HepG2 (cell line): ENCODE results near the gene KREMEN1. TPM values are rescaled to one million over a fixed set of nuclear protein-coding genes. Genes with fewer than 3 reads are reported as not detected.

Experiments
- ATAC-seq: fragments of 200-7000 bp; cut with Tn5 transposase; 3 replicates; pipeline ENCODE4 v1.9.1; 2020; ENCODE audit warnings: mild to moderate bottlenecking, moderate library complexity
- BruUV-seq: library from RNA; stranded (reverse); fragments of 400-500 nt; replicated peaks from 2 replicates; lab custom pipeline; 2021; lab: Mats Ljungman, UMichigan
- CTCF ChIA-PET: fragments of 300-600 bp; formaldehyde crosslinking; extraction: SDS; loops from one replicate; lab custom pipeline; 2021; ENCODE audit warnings: low total read pairs, inconsistent platforms, low intra/inter-chr PET ratio; lab: Yijun Ruan, JAX
- POLR2A ChIA-PET: fragments of 350-600 bp; sonication (Branson Sonifier 250); formaldehyde crosslinking; loops from one replicate; lab custom pipeline; 2020; ENCODE audit warnings: antibody characterized with exemption, inconsistent platforms; lab: Yijun Ruan, JAX
- DNase-seq: peaks from one replicate; pipeline ENCODE4 v3.0.0-alpha.2; 2015; ENCODE audit warnings: low spot score
- FAIRE-seq: peaks from 3 replicates; lab custom pipeline; 2011; peaks lifted over from hg19 to GRCh38; lab: Jason Lieb, UNC
- H2AFZ ChIP-seq: one replicate; pipeline ENCODE4 v1.6.1; 2011; ENCODE audit warnings: low read length, inconsistent platforms
- H3K27ac ChIP-seq: fragments of 300-600 bp; 3 replicates; pipeline ENCODE4 v1.8.0; 2011; ENCODE audit warnings: mixed run types, mild to moderate bottlenecking, mixed read lengths, low read length, inconsistent platforms; ENCODE audit not compliant: insufficient read depth; ENCODE audit errors: extremely low read length
- H3K27me3 ChIP-seq, 2 experiments: fragments of 200-600 bp in 1 of 2; 2 replicates in 1 of 2; 3 replicates in 1 of 2; pipeline versions ENCODE4 v1.6.0 to v1.8.0; 2011; ENCODE audit warnings: low read length in 2 of 2, mild to moderate bottlenecking in 2 of 2, moderate library complexity in 2 of 2, inconsistent platforms in 1 of 2; ENCODE audit not compliant: insufficient read depth in 2 of 2, control insufficient read depth in 1 of 2
- H3K36me3 ChIP-seq, 2 experiments: fragments of 200-600 bp in 1 of 2; replicated peaks in 1 of 2; 2 replicates in 1 of 2; 3 replicates in 1 of 2; pipeline versions ENCODE4 v1.5.1 to v1.8.0; 2011; ENCODE audit warnings: low read length in 2 of 2, inconsistent platforms in 1 of 2; ENCODE audit not compliant: insufficient read depth in 2 of 2, control insufficient read depth in 1 of 2
- H3K4me1 ChIP-seq: 2 replicates; pipeline ENCODE4 v1.5.1; 2012; ENCODE audit warnings: low read length, inconsistent platforms; ENCODE audit not compliant: insufficient read depth
- H3K4me2 ChIP-seq: 2 replicates; pipeline ENCODE4 v1.6.0; 2011; ENCODE audit warnings: low read depth, low read length, inconsistent platforms
- H3K4me3 ChIP-seq, 3 experiments: fragments of 200-600 bp in 1 of 3; sonication (generic), shearing (Covaris generic) in 1 of 3; replicated peaks in 1 of 3; 2 replicates each; pipeline ENCODE4 v1.5.1; 2011 to 2016; ENCODE audit warnings: low read length in 3 of 3, inconsistent platforms in 2 of 3, low read depth in 2 of 3, mild to moderate bottlenecking in 2 of 3, control low read depth in 1 of 3, mixed read lengths in 1 of 3; ENCODE audit not compliant: insufficient read depth in 1 of 3
- H3K79me2 ChIP-seq: one replicate; pipeline ENCODE4 v1.6.1; 2011; ENCODE audit warnings: low read length, inconsistent platforms; ENCODE audit not compliant: insufficient read depth
- H3K9ac ChIP-seq: 2 replicates; pipeline ENCODE4 v1.6.0; 2011; ENCODE audit warnings: mild to moderate bottlenecking, low read depth, low read length, inconsistent platforms; ENCODE audit not compliant: insufficient read depth
- H3K9me3 ChIP-seq: 2 replicates; pipeline ENCODE4 v1.5.1; 2012; ENCODE audit warnings: mild to moderate bottlenecking, low read length
- H4K20me1 ChIP-seq: 2 replicates; pipeline ENCODE4 v1.6.0; 2011; ENCODE audit warnings: inconsistent platforms, mild to moderate bottlenecking, low read length, moderate library complexity; ENCODE audit not compliant: insufficient read depth
- CENPX ChIP-seq: sonication (generic); formaldehyde crosslinking; IDR thresholded peaks from 2 replicates; pipeline ENCODE4 v1.9.0; 2021; ENCODE audit warnings: mild to moderate bottlenecking, missing genetic modification reagents, moderate library complexity
- ETS1 ChIP-seq: sonication (generic); formaldehyde crosslinking; IDR thresholded peaks from 2 replicates; pipeline ENCODE4 v1.4.0; 2020; ENCODE audit warnings: missing genetic modification reagents
- HNF4G ChIP-seq, 2 experiments: sonication (generic) in 1 of 2; formaldehyde crosslinking in 1 of 2; IDR thresholded peaks; 2 replicates each; pipeline versions ENCODE4 v1.4.0 to v1.6.1; 2011 to 2020; ENCODE audit warnings: borderline replicate concordance in 2 of 2, low read depth in 2 of 2, mild to moderate bottlenecking in 2 of 2, low read length in 1 of 2, missing genetic modification reagents in 1 of 2, moderate library complexity in 1 of 2
- JUNB ChIP-seq: sonication (generic); formaldehyde crosslinking; IDR thresholded peaks from 2 replicates; pipeline ENCODE4 v1.8.0; 2022; ENCODE audit warnings: missing genetic modification reagents, mild to moderate bottlenecking, borderline replicate concordance
- JUND ChIP-seq: sonication (generic); formaldehyde crosslinking; IDR thresholded peaks from 2 replicates; pipeline ENCODE4 v1.8.0; 2022; ENCODE audit warnings: mild to moderate bottlenecking, missing genetic modification reagents
- RBM22 ChIP-seq: fragments of 200-400 bp; formaldehyde crosslinking; optimal IDR thresholded peaks from 2 replicates; pipeline ENCODE3; 2017; ENCODE audit warnings: mild to moderate bottlenecking, low read length, moderate library complexity
- SCMH1 ChIP-seq: sonication (generic); formaldehyde crosslinking; IDR thresholded peaks from 2 replicates; pipeline ENCODE4 v1.9.0; 2021; ENCODE audit warnings: missing genetic modification reagents, mild to moderate bottlenecking, borderline replicate concordance
- SMAD1 ChIP-seq: sonication (generic); formaldehyde crosslinking; IDR thresholded peaks from 2 replicates; pipeline ENCODE4 v1.4.0; 2020; ENCODE audit warnings: missing genetic modification reagents, low read depth, mild to moderate bottlenecking, borderline replicate concordance
- TFAP4 ChIP-seq: sonication (generic); IDR thresholded peaks from 2 replicates; pipeline ENCODE4 v1.6.1; 2016; ENCODE audit warnings: low read depth, borderline replicate concordance
- ZFP36 ChIP-seq: fragments of 150-350 bp; IDR thresholded peaks from 2 replicates; pipeline ENCODE4 v1.6.1; 2018; ENCODE audit warnings: borderline replicate concordance, low read length, low read depth; ENCODE audit not compliant: partially characterized antibody
- ZKSCAN8 ChIP-seq: IDR thresholded peaks from 2 replicates; pipeline ENCODE4 v1.6.1; 2016; ENCODE audit warnings: borderline replicate concordance, missing genetic modification reagents, missing compliant biosample characterization
- ZNF234 ChIP-seq: sonication (generic); formaldehyde crosslinking; conservative IDR thresholded peaks from 2 replicates; pipeline ENCODE4 v1.5.1; 2020; ENCODE audit warnings: mild to moderate bottlenecking, missing genetic modification reagents
- ZNF264 ChIP-seq: sonication (generic); formaldehyde crosslinking; IDR thresholded peaks from 2 replicates; pipeline ENCODE4 v1.4.0; 2020; ENCODE audit warnings: missing genetic modification reagents
- ZNF30 ChIP-seq: sonication (generic); formaldehyde crosslinking; IDR thresholded peaks from 2 replicates; pipeline ENCODE4 v1.5.0; 2020; ENCODE audit warnings: mild to moderate bottlenecking, missing genetic modification reagents
- ZNF430 ChIP-seq: sonication (generic); formaldehyde crosslinking; IDR thresholded peaks from 2 replicates; pipeline ENCODE4 v1.9.0; 2021; ENCODE audit warnings: mild to moderate bottlenecking, missing genetic modification reagents
- ZNF552 ChIP-seq: sonication (generic); formaldehyde crosslinking; IDR thresholded peaks from 2 replicates; pipeline ENCODE4 v1.9.0; 2022; ENCODE audit warnings: missing genetic modification reagents, mild to moderate bottlenecking, borderline replicate concordance
- ZNF749 ChIP-seq: sonication (generic); formaldehyde crosslinking; IDR thresholded peaks from 2 replicates; pipeline ENCODE4 v1.8.0; 2022; ENCODE audit warnings: mild to moderate bottlenecking, missing genetic modification reagents, moderate library complexity, borderline replicate concordance
- WGBS: methylation state at CpG from one replicate; pipeline ENCODE4 v1.1.6; 2017; ENCODE audit warnings: low lambda C conversion rate; 5-methylcytosine and 5-hydroxymethylcytosine counted together
- in situ Hi-C: cut with HindIII; loops from 2 replicates; pipeline ENCODE4 v1.10.0; 2017; ENCODE audit warnings: low pct_unique_long_range_greater_than_20kb; ENCODE audit not compliant: extremely low pct_ligation_motif_present
- intact Hi-C: fragments of 100-400 bp; cut with micrococcal nuclease; formaldehyde crosslinking; loops from one replicate; pipeline ENCODE4 v1.10.0; 2022; ENCODE audit not compliant: unreplicated experiment
- polyA plus RNA-seq, 8 experiments: library from polyadenylated mRNA; depleted of rRNA in 3 of 8; stranded (reverse) in 7 of 8; unstranded in 1 of 8; fragments of >200 nt; fragmentation: Illumina TruSeq in 4 of 8; extraction: Trizol in 4 of 8; gene quantifications; 2 replicates each; pipeline versions ENCODE4 v1.2.1 to v1.2.3, GENCODE V29; 2011 to 2016; ENCODE audit warnings: low read depth in 4 of 8, missing spikeins in 1 of 8, mixed read lengths in 1 of 8; ENCODE audit not compliant: insufficient read depth in 1 of 8
- total RNA-seq, 5 experiments: library from RNA; depleted of rRNA; stranded (reverse); fragments of >200 nt; fragmentation: Illumina TruSeq; extraction: Trizol; gene quantifications; 2 replicates each; pipeline ENCODE4 v1.2.3, GENCODE V29; 2016; ENCODE audit warnings: low read depth in 1 of 5
- TF ChIP-seq, protein P1 (sequence below): sonication (generic); formaldehyde crosslinking; IDR thresholded peaks from 2 replicates; pipeline ENCODE4 v1.4.0; 2020; ENCODE audit warnings: missing genetic modification reagents, borderline replicate concordance
- TF ChIP-seq, protein P2 (sequence below): sonication (generic); formaldehyde crosslinking; IDR thresholded peaks from 2 replicates; pipeline ENCODE4 v1.5.1; 2020; ENCODE audit warnings: mild to moderate bottlenecking, missing genetic modification reagents, borderline replicate concordance

KREMEN1 gene
- total and polyA plus RNA-seq, 2 of the 13 experiments (the other 11 are each of a cell fraction or from before 2014, with no cell fraction given) = 9.8 to 13.8 TPM

- CTCF ChIA-PET = no interaction called here
- no peaks in the 10 kb centered on the region for H3K9me3 ChIP-seq
- H2AFZ ChIP-seq = no peak overlapping the region
- in situ Hi-C loops (no loop called here), intact Hi-C loops (no loop called here)
- ATAC-seq = no peak
- H3K9ac ChIP-seq = no peak overlapping the region
- H3K27ac ChIP-seq = no peak overlapping the region
- H3K79me2 ChIP-seq = no peaks in the 10 kb centered on the region
- no peak overlapping the region for H3K4me2 ChIP-seq
- H3K27me3 ChIP-seq = no peaks in the 10 kb centered on the region
- no TSS peak for BruUV-seq
- no peak overlapping the region for H3K4me3 ChIP-seq
- H3K36me3 ChIP-seq = peaks cover 0 to 1% of the 10 kb centered on the region in 2 experiments; a peak in 2 of 5 replicates
- 95% methylated on average over 7 of the region's 9 CpGs for WGBS
- DNase-seq = no peak
- POLR2A ChIA-PET = no interaction called here
- peaks cover 32% of the 10 kb centered on the region for H3K4me1 ChIP-seq
- no peak for FAIRE-seq
- no peaks in the 10 kb centered on the region for H4K20me1 ChIP-seq
- no peak for TF ChIP-seq JUNB (CRISPR knock-in tag)
- TF ChIP-seq, protein P1, sequence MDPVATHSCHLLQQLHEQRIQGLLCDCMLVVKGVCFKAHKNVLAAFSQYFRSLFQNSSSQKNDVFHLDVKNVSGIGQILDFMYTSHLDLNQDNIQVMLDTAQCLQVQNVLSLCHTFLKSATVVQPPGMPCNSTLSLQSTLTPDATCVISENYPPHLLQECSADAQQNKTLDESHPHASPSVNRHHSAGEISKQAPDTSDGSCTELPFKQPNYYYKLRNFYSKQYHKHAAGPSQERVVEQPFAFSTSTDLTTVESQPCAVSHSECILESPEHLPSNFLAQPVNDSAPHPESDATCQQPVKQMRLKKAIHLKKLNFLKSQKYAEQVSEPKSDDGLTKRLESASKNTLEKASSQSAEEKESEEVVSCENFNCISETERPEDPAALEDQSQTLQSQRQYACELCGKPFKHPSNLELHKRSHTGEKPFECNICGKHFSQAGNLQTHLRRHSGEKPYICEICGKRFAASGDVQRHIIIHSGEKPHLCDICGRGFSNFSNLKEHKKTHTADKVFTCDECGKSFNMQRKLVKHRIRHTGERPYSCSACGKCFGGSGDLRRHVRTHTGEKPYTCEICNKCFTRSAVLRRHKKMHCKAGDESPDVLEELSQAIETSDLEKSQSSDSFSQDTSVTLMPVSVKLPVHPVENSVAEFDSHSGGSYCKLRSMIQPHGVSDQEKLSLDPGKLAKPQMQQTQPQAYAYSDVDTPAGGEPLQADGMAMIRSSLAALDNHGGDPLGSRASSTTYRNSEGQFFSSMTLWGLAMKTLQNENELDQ (CRISPR knock-in tag) = no peak
- TF ChIP-seq, protein P2, sequence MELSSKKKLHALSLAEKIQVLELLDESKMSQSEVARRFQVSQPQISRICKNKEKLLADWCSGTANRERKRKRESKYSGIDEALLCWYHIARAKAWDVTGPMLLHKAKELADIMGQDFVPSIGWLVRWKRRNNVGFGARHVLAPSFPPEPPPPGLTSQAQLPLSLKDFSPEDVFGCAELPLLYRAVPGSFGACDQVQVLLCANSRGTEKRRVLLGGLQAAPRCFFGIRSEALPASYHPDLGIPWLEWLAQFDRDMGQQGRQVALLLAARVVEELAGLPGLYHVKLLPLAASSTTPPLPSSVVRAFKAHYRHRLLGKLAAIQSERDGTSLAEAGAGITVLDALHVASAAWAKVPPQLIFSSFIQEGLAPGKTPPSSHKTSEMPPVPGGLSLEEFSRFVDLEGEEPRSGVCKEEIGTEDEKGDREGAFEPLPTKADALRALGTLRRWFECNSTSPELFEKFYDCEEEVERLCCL (CRISPR knock-in tag) = no peak
- TF ChIP-seq TFAP4 = no peak
- TF ChIP-seq ZNF430 (CRISPR knock-in tag) = no peak
- TF ChIP-seq CENPX (CRISPR knock-in tag) = no peak
- TF ChIP-seq ZNF30 (CRISPR knock-in tag) = no peak
- no peak for TF ChIP-seq ZNF552 (CRISPR knock-in tag)
- no peak for TF ChIP-seq JUND (CRISPR knock-in tag)
- TF ChIP-seq RBM22 = no peak
- no peak for TF ChIP-seq SCMH1
- TF ChIP-seq ZFP36 = no peak
- TF ChIP-seq HNF4G (IDR thresholded peaks at IDR 0.05; ENCODE audit: borderline replicate concordance, low read depth, low read length) = no peak
- TF ChIP-seq HNF4G (CRISPR knock-in tag; IDR thresholded peaks at IDR 0.05; ENCODE audit: borderline replicate concordance, low read depth) = no peak
- TF ChIP-seq ZNF264 (CRISPR knock-in tag) = no peak
- TF ChIP-seq ZNF749 (CRISPR knock-in tag) = no peak
- no peak for TF ChIP-seq ZNF234 (CRISPR knock-in tag)
- no peak for TF ChIP-seq ZKSCAN8 (CRISPR knock-in tag)
- TF ChIP-seq SMAD1 = no peak
- no peak for TF ChIP-seq ETS1
Observed at GRCh38 chr22:29147331-29147899, 74.6 kb downstream of the KREMEN1 start.
